ENCODE measurements around the gene NAV3. TPM values are rescaled to one million over a fixed set of nuclear protein-coding genes. Genes with fewer than 3 reads are reported as not detected.

Gene NAV3
- total and polyA plus RNA-seq, 4 donors: 0.22 to 1.7 (median 0.71) TPM

GRCh38 chr12:77878901-77879300 is 48.2 kb downstream of the NAV3 start:
- TF ChIP-seq FOXA1 (IDR thresholded peaks at IDR 0.05) (no peak), TAF1 (conservative IDR thresholded peaks at IDR 0.05) (no peak), SP1 (IDR thresholded peaks at IDR 0.05) (no peak), FOXA2 (IDR thresholded peaks at IDR 0.05) (no peak), ATF3 (IDR thresholded peaks at IDR 0.05) (no peak), JUND (IDR thresholded peaks at IDR 0.05) (no peak), NR2F2 (IDR thresholded peaks at IDR 0.05) (no peak), CTCF (IDR thresholded peaks at IDR 0.05; ENCODE audit: low read depth, low read length, missing input control) (no peak), EGR1 (IDR thresholded peaks at IDR 0.05; ENCODE audit: low read depth in 2 of 2) (no peak), RAD21 (IDR thresholded peaks at IDR 0.05) (no peak), REST (IDR thresholded peaks at IDR 0.05) (no peak), MAX (IDR thresholded peaks at IDR 0.05) (no peak), YY1 (IDR thresholded peaks at IDR 0.05) (no peak), GABPA (IDR thresholded peaks at IDR 0.05 in 1 of 2, conservative IDR thresholded peaks at IDR 0.05 in 1 of 2) (no peak), RXRA (IDR thresholded peaks at IDR 0.05) (no peak)
- TF ChIP-seq, protein P1, sequence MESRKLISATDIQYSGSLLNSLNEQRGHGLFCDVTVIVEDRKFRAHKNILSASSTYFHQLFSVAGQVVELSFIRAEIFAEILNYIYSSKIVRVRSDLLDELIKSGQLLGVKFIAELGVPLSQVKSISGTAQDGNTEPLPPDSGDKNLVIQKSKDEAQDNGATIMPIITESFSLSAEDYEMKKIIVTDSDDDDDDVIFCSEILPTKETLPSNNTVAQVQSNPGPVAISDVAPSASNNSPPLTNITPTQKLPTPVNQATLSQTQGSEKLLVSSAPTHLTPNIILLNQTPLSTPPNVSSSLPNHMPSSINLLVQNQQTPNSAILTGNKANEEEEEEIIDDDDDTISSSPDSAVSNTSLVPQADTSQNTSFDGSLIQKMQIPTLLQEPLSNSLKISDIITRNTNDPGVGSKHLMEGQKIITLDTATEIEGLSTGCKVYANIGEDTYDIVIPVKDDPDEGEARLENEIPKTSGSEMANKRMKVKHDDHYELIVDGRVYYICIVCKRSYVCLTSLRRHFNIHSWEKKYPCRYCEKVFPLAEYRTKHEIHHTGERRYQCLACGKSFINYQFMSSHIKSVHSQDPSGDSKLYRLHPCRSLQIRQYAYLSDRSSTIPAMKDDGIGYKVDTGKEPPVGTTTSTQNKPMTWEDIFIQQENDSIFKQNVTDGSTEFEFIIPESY (IDR thresholded peaks at IDR 0.05): no peak
- no peaks in the 10 kb centered on the region for H3K9me3 ChIP-seq (ENCODE audit: control insufficient read depth in 4 of 4, low read length in 3 of 4)
- H3K27ac ChIP-seq (ENCODE audit: low read depth in 1 of 2, low read length in 2 of 2): no peak overlapping the region
- WGBS: 81% methylated on average over 3 of the region's 3 CpGs
- no peak overlapping the region for H3K9ac ChIP-seq (ENCODE audit: low read depth in 1 of 2, low read length in 2 of 2)
- no peak overlapping the region for H3K4me3 ChIP-seq (ENCODE audit: low read depth in 1 of 3, low read length in 3 of 3)
- H3K4me1 ChIP-seq (ENCODE audit: control insufficient read depth in 4 of 4, insufficient read depth in 4 of 4, low read length in 3 of 4): no peaks in the 10 kb centered on the region
- H3K36me3 ChIP-seq (ENCODE audit: control insufficient read depth in 4 of 4, insufficient read depth in 3 of 4, low read depth in 1 of 4, low read length in 3 of 4): no peaks in the 10 kb centered on the region
- no peak for DNase-seq (ENCODE audit: low spot score)
- no peaks in the 10 kb centered on the region for H3K27me3 ChIP-seq (ENCODE audit: control insufficient read depth in 4 of 4, insufficient read depth in 4 of 4, low read length in 3 of 4)

DNA sequence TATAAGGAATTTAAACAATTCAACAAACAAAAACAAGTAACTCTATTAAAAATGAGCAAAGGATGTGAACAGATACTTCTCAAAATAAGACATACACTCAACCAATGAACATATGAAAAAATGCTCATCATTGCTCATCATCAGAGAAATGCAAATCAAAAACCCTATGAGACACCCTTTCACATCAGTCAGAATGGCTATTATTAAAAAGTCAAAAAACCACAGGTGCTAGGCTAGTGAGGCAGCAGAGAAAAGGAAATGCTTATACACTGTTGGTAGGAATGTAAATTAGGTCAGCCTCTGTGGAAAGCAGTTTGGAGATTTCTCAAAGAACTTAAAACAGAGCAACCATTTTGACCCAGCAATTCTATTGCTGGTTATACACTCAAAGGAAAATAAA is 52.0 kb downstream of the NAV3 start:
- no peaks in the 10 kb centered on the region for H3K36me3 ChIP-seq (ENCODE audit: control insufficient read depth in 4 of 4, insufficient read depth in 3 of 4, low read depth in 1 of 4, low read length in 3 of 4)
- DNase-seq (ENCODE audit: low spot score): no peak
- H3K27ac ChIP-seq (ENCODE audit: low read depth in 1 of 2, low read length in 2 of 2): no peak overlapping the region
- H3K4me3 ChIP-seq (ENCODE audit: low read depth in 1 of 3, low read length in 3 of 3): no peak overlapping the region
- TF ChIP-seq SP1 (IDR thresholded peaks at IDR 0.05) (no peak), JUND (IDR thresholded peaks at IDR 0.05) (no peak), NR2F2 (IDR thresholded peaks at IDR 0.05) (no peak), YY1 (IDR thresholded peaks at IDR 0.05) (no peak), REST (IDR thresholded peaks at IDR 0.05) (no peak), GABPA (IDR thresholded peaks at IDR 0.05 in 1 of 2, conservative IDR thresholded peaks at IDR 0.05 in 1 of 2) (no peak), RAD21 (IDR thresholded peaks at IDR 0.05) (no peak), TAF1 (conservative IDR thresholded peaks at IDR 0.05) (no peak), HNF4A (conservative IDR thresholded peaks at IDR 0.05) (no peak), HNF4G (IDR thresholded peaks at IDR 0.05) (no peak), EGR1 (IDR thresholded peaks at IDR 0.05; ENCODE audit: low read depth in 2 of 2) (no peak)
- TF ChIP-seq, protein P1 (IDR thresholded peaks at IDR 0.05): no peak
- no peak overlapping the region for H3K9ac ChIP-seq (ENCODE audit: low read depth in 1 of 2, low read length in 2 of 2)
- H3K4me1 ChIP-seq (ENCODE audit: control insufficient read depth in 4 of 4, insufficient read depth in 4 of 4, low read length in 3 of 4): no peaks in the 10 kb centered on the region
- no peaks in the 10 kb centered on the region for H3K27me3 ChIP-seq (ENCODE audit: control insufficient read depth in 4 of 4, insufficient read depth in 4 of 4, low read length in 3 of 4)
- H3K9me3 ChIP-seq (ENCODE audit: control insufficient read depth in 4 of 4, low read length in 3 of 4): no peaks in the 10 kb centered on the region
